SK-N-SH (cell line): ENCODE data around the gene NDEL1. TPM values are rescaled to one million over a fixed set of nuclear protein-coding genes. Genes with fewer than 3 reads are reported as not detected.

Experiments
- CTCF ChIA-PET: fragments of 300-600, 350-600 bp; formaldehyde crosslinking; extraction: SDS; loops from one replicate; lab custom pipeline; 2021; lab: Yijun Ruan, JAX
- POLR2A ChIA-PET: fragments of 350-600 bp; sonication (Branson Sonifier 250); formaldehyde crosslinking; extraction: SDS; loops from one replicate; lab custom pipeline; 2020; ENCODE audit warnings: antibody characterized with exemption, inconsistent platforms; lab: Yijun Ruan, JAX
- DNase-seq: peaks from one replicate; pipeline ENCODE4 v3.0.0; 2012
- H2AFZ ChIP-seq: fragments of 200-600 bp; sonication (generic); 2 replicates; pipeline ENCODE4 v1.8.1; 2016; ENCODE audit warnings: antibody characterized with exemption, mild to moderate bottlenecking, low read depth
- H3F3A ChIP-seq: fragments of 200-600 bp; sonication (generic); replicated peaks from 2 replicates; pipeline ENCODE3; 2016; ENCODE audit warnings: antibody characterized with exemption, mild to moderate bottlenecking; ENCODE audit not compliant: insufficient read depth
- H3K27ac ChIP-seq, 2 experiments: fragments of 200-500 bp in 1 of 2; fragments of 200-600 bp in 1 of 2; sonication (Bioruptor generic) in 1 of 2; sonication (generic), shearing (Covaris generic) in 1 of 2; 2 replicates each; pipeline versions ENCODE4 v1.5.1 to v1.6.1; 2014 to 2016; ENCODE audit warnings: low read depth in 2 of 2, inconsistent platforms in 1 of 2, low read length in 1 of 2, mild to moderate bottlenecking in 1 of 2, mixed read lengths in 1 of 2
- H3K27me3 ChIP-seq: fragments of 200-600 bp; sonication (generic), shearing (Covaris generic); 2 replicates; pipeline ENCODE4 v1.6.1; 2016; ENCODE audit warnings: mixed run types; ENCODE audit not compliant: insufficient read depth
- H3K36me3 ChIP-seq, 2 experiments: fragments of 200-500 bp in 1 of 2; fragments of 200-600 bp in 1 of 2; sonication (Bioruptor generic) in 1 of 2; sonication (generic) in 1 of 2; replicated peaks in 1 of 2; 2 replicates each; pipeline versions ENCODE3 to v1.5.1; 2014 to 2016; ENCODE audit warnings: low read length in 1 of 2, mild to moderate bottlenecking in 1 of 2; ENCODE audit not compliant: insufficient read depth in 2 of 2, control insufficient read depth in 1 of 2
- H3K4me1 ChIP-seq, 2 experiments: fragments of 200-500 bp in 1 of 2; fragments of 200-600 bp in 1 of 2; sonication (Bioruptor generic) in 1 of 2; sonication (generic), shearing (Covaris generic) in 1 of 2; 2 replicates each; pipeline versions ENCODE4 v1.5.1 to v1.6.1; 2014 to 2016; ENCODE audit warnings: low read depth in 1 of 2, low read length in 1 of 2, mixed run types in 1 of 2; ENCODE audit not compliant: insufficient read depth in 2 of 2, control insufficient read depth in 1 of 2
- H3K4me2 ChIP-seq: fragments of 200-600 bp; sonication (generic), shearing (Covaris generic); 2 replicates; pipeline ENCODE4 v1.6.1; 2017; ENCODE audit warnings: mixed run types
- H3K4me3 ChIP-seq, 2 experiments: fragments of 200-500 bp in 1 of 2; fragments of 200-600 bp in 1 of 2; sonication (Bioruptor generic) in 1 of 2; sonication (generic), shearing (Covaris generic) in 1 of 2; 2 replicates each; pipeline versions ENCODE4 v1.5.1 to v1.8.1; 2014 to 2016; ENCODE audit warnings: low read depth in 2 of 2, inconsistent platforms in 1 of 2, low read length in 1 of 2, mild to moderate bottlenecking in 1 of 2, mixed read lengths in 1 of 2, moderate library complexity in 1 of 2
- H3K79me2 ChIP-seq: fragments of 200-600 bp; sonication (generic); 2 replicates; pipeline ENCODE4 v1.8.1; 2017; ENCODE audit warnings: mild to moderate bottlenecking; ENCODE audit not compliant: insufficient read depth
- H3K9ac ChIP-seq: fragments of 200-600 bp; sonication (generic); 2 replicates; pipeline ENCODE4 v1.6.1; 2017; ENCODE audit warnings: mixed run types
- H3K9me2 ChIP-seq: fragments of 200-600 bp; sonication (generic); 2 replicates; pipeline ENCODE4 v1.6.1; 2017; ENCODE audit warnings: mixed run types
- H3K9me3 ChIP-seq: fragments of 200-600 bp; sonication (generic); 2 replicates; pipeline ENCODE4 v1.6.1; 2017; ENCODE audit warnings: mixed run types, mild to moderate bottlenecking, moderate library complexity
- H4K20me1 ChIP-seq: fragments of 200-600 bp; sonication (generic); 2 replicates; pipeline ENCODE4 v1.6.1; 2017; ENCODE audit warnings: mild to moderate bottlenecking, mixed run types; ENCODE audit not compliant: insufficient read depth
- CHD2 ChIP-seq: fragments of 150-350 bp; IDR thresholded peaks from 2 replicates; pipeline ENCODE4 v1.6.1; 2018; ENCODE audit warnings: low read length; ENCODE audit not compliant: partially characterized antibody
- CTCF ChIP-seq: fragments of 200-600 bp; sonication (generic); IDR thresholded peaks from 2 replicates; pipeline ENCODE4 v1.6.1; 2017; ENCODE audit warnings: antibody characterized with exemption, mild to moderate bottlenecking, moderate library complexity
- EP300 ChIP-seq, 2 experiments: IDR thresholded peaks; 2 replicates each; pipeline versions ENCODE4 v1.4.0 to v1.6.1; 2012; ENCODE audit warnings: borderline replicate concordance in 1 of 2, low read depth in 1 of 2, low read length in 1 of 2
- FOXM1 ChIP-seq: IDR thresholded peaks from 2 replicates; pipeline ENCODE4 v1.4.0; 2012; ENCODE audit warnings: low read depth, mild to moderate bottlenecking
- GATA2 ChIP-seq: sonication (generic); formaldehyde crosslinking; IDR thresholded peaks from 2 replicates; pipeline ENCODE4 v1.5.0; 2020; ENCODE audit warnings: mild to moderate bottlenecking, missing genetic modification reagents
- JUND ChIP-seq: IDR thresholded peaks from 2 replicates; pipeline ENCODE4 v1.4.0; 2012
- PBX3 ChIP-seq: IDR thresholded peaks from 2 replicates; pipeline ENCODE4; 2012
- POLR2AphosphoS5 ChIP-seq: IDR thresholded peaks from 2 replicates; pipeline ENCODE4 v1.6.1; 2012; ENCODE audit warnings: low read depth, low read length
- RFX5 ChIP-seq: IDR thresholded peaks from 2 replicates; pipeline ENCODE4 v1.6.1; 2012; ENCODE audit warnings: mild to moderate bottlenecking, improper control_type of control experiment, low read length
- RXRA ChIP-seq: IDR thresholded peaks from 2 replicates; pipeline ENCODE4 v1.4.0; 2012; ENCODE audit warnings: low read depth, mild to moderate bottlenecking, borderline replicate concordance
- SIN3A ChIP-seq: IDR thresholded peaks from 2 replicates; pipeline ENCODE4 v1.6.1; 2012; ENCODE audit warnings: low read depth, mild to moderate bottlenecking, low read length, moderate library complexity, borderline replicate concordance
- SMC3 ChIP-seq: IDR thresholded peaks from 2 replicates; pipeline ENCODE4 v1.6.1; 2012; ENCODE audit warnings: low read depth, low read length, improper control_type of control experiment
- TAF1 ChIP-seq: IDR thresholded peaks from 2 replicates; pipeline ENCODE4 v1.6.1; 2012; ENCODE audit warnings: low read depth, mild to moderate bottlenecking, low read length, moderate library complexity, borderline replicate concordance
- TCF12 ChIP-seq: IDR thresholded peaks from 2 replicates; pipeline ENCODE4 v1.4.0; 2012
- YY1 ChIP-seq: IDR thresholded peaks from 2 replicates; pipeline ENCODE4 v1.4.0; 2012; ENCODE audit warnings: low read depth, mild to moderate bottlenecking
- WGBS: methylation state at CpG from one replicate; pipeline ENCODE4 v1.1.6; 2017; ENCODE audit warnings: low lambda C conversion rate; 5-methylcytosine and 5-hydroxymethylcytosine counted together
- polyA plus RNA-seq, 3 experiments: library from polyadenylated mRNA; depleted of rRNA; stranded (reverse); fragments of >200 nt; gene quantifications; 2 replicates each; pipeline ENCODE4 v1.2.3, GENCODE V29; 2012
- TF ChIP-seq, protein P1 (sequence below): IDR thresholded peaks from 2 replicates; pipeline ENCODE4 v1.4.0; 2012; ENCODE audit warnings: low read depth
- TF ChIP-seq, protein P2 (sequence below): IDR thresholded peaks from 2 replicates; pipeline ENCODE4 v1.6.1; 2012; ENCODE audit warnings: mild to moderate bottlenecking, low read depth, low read length, moderate library complexity

The NDEL1 gene
- polyA plus RNA-seq, 1 of the 3 experiments (the other 2 are of a cell fraction): 49.5 TPM

DNA sequence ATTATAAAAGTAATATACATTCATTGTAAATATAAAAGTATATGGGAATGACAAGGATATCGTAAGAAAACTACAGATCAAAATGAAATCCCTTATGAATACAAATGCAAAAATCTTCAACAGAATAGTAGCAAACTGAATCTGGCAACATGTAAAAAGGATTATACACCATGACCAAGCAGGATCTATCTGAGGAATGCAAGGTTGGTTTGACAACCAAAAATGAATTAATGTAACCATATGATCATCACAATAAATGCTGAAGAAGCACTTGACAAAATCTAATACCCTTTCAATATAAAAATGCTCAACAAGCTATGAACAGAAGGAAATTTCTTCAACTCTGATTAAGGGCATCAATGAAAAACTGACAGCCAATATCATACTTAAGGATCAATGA, 48.8 kb downstream of the NDEL1 start:
- no peak for DNase-seq

More for the DNA sequence above, 48.8 kb downstream of the NDEL1 start:
- CTCF ChIA-PET: interaction anchor here (0.9 to 3.2 kb wide), 2 partner anchors 14 to 262 kb away, joined by 3 to 13 read pairs; no protein-coding TSS in a partner anchor
- Histone ChIP-seq H3K4me2 (no peak overlapping the region), H2AFZ (no peak overlapping the region), H3K9ac (no peak overlapping the region), H3F3A (peaks cover 14% of the 10 kb centered on the region), H4K20me1 (no peaks in the 10 kb centered on the region), H3K27me3 (no peaks in the 10 kb centered on the region), H3K4me1 (no peaks in the 10 kb centered on the region), H3K36me3 (peaks cover 77 to 90% of the 10 kb centered on the region in 2 experiments), H3K27ac (no peak overlapping the region), H3K9me2 (no peaks in the 10 kb centered on the region), H3K4me3 (no peak overlapping the region), H3K79me2 (no peaks in the 10 kb centered on the region), H3K9me3 (peaks cover 9% of the 10 kb centered on the region; the same call in 1 of the 2 replicates)
- WGBS: 97% methylated on average over 1 of the region's 1 CpG
- TF ChIP-seq SIN3A: no peak
- TF ChIP-seq GATA2 (CRISPR knock-in tag): no peak
- TF ChIP-seq CTCF: no peak
- TF ChIP-seq JUND: no peak
- no peak for TF ChIP-seq SMC3
- TF ChIP-seq, protein P1, sequence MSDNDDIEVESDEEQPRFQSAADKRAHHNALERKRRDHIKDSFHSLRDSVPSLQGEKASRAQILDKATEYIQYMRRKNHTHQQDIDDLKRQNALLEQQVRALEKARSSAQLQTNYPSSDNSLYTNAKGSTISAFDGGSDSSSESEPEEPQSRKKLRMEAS: no peak
- no peak for TF ChIP-seq RFX5
- TF ChIP-seq EP300 (IDR thresholded peaks at IDR 0.05; ENCODE audit: borderline replicate concordance in 1 of 2, low read depth in 1 of 2, low read length in 1 of 2): no peak
- TF ChIP-seq FOXM1: no peak
- TF ChIP-seq CHD2: no peak
- TF ChIP-seq RXRA: no peak
- TF ChIP-seq POLR2AphosphoS5: no peak
- TF ChIP-seq PBX3: no peak
- TF ChIP-seq, protein P2, sequence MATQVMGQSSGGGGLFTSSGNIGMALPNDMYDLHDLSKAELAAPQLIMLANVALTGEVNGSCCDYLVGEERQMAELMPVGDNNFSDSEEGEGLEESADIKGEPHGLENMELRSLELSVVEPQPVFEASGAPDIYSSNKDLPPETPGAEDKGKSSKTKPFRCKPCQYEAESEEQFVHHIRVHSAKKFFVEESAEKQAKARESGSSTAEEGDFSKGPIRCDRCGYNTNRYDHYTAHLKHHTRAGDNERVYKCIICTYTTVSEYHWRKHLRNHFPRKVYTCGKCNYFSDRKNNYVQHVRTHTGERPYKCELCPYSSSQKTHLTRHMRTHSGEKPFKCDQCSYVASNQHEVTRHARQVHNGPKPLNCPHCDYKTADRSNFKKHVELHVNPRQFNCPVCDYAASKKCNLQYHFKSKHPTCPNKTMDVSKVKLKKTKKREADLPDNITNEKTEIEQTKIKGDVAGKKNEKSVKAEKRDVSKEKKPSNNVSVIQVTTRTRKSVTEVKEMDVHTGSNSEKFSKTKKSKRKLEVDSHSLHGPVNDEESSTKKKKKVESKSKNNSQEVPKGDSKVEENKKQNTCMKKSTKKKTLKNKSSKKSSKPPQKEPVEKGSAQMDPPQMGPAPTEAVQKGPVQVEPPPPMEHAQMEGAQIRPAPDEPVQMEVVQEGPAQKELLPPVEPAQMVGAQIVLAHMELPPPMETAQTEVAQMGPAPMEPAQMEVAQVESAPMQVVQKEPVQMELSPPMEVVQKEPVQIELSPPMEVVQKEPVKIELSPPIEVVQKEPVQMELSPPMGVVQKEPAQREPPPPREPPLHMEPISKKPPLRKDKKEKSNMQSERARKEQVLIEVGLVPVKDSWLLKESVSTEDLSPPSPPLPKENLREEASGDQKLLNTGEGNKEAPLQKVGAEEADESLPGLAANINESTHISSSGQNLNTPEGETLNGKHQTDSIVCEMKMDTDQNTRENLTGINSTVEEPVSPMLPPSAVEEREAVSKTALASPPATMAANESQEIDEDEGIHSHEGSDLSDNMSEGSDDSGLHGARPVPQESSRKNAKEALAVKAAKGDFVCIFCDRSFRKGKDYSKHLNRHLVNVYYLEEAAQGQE: no peak
- no peak for TF ChIP-seq TCF12
- no peak for TF ChIP-seq YY1
- TF ChIP-seq TAF1: no peak
- POLR2A ChIA-PET: no interaction called here
